B cell (primary cell): Measurements from ENCODE around the gene EIF4G1. TPM values are rescaled to one million over a fixed set of nuclear protein-coding genes. Genes with fewer than 3 reads are reported as not detected.
"Not testable (repeated sequence)": the region's sequence is repeated elsewhere in the genome, so short reads cannot be mapped to it uniquely, and the experiment has no call there.

Source experiments
- ATAC-seq: fragments of 200-7000 bp; cut with Tn5 transposase; one replicate; pipeline ENCODE4 v1.10.0; 2021; ENCODE audit warnings: low read depth, mild to moderate bottlenecking, moderate number of reproducible peaks, moderate library complexity
- CTCF ChIA-PET: fragments of 350-600 bp; sonication (Branson Sonifier 250); formaldehyde crosslinking; loops from one replicate; lab custom pipeline; 2021; ENCODE audit warnings: antibody characterized with exemption, inconsistent platforms; lab: Charles Lee
- POLR2A ChIA-PET: fragments of 350-600 bp; sonication (Branson Sonifier 250); formaldehyde crosslinking; loops from one replicate; lab custom pipeline; 2021; ENCODE audit warnings: antibody characterized with exemption; lab: Charles Lee
- DNase-seq: peaks from one replicate; pipeline ENCODE4 v3.0.0; 2013
- H2AFZ ChIP-seq: 2 replicates; pipeline ENCODE4 v1.6.1; 2012; ENCODE audit warnings: mild to moderate bottlenecking, low read depth, low read length; ENCODE audit not compliant: insufficient read depth, poor library complexity, severe bottlenecking
- H3K27ac ChIP-seq, 2 donors: 1 replicate in 1 of 2; 2 replicates in 1 of 2; pipeline ENCODE4 v1.5.1; 2012 to 2013; ENCODE audit warnings: low read length in 2 of 2, mild to moderate bottlenecking in 2 of 2, moderate library complexity in 1 of 2
- H3K27me3 ChIP-seq, 4 experiments: fragments of 200-600 bp in 1 of 4; sonication (generic) in 1 of 4; replicated peaks in 1 of 4; 1 replicate in 2 of 4; 2 replicates in 2 of 4; pipeline versions ENCODE4 v1.6.1 to v1.7.0; 2013 to 2016; ENCODE audit warnings: low read length in 3 of 4, mild to moderate bottlenecking in 2 of 4, mixed read lengths in 1 of 4, moderate library complexity in 1 of 4; ENCODE audit not compliant: insufficient read depth in 4 of 4, control insufficient read depth in 3 of 4; ENCODE audit errors: control extremely low read depth in 1 of 4
- H3K36me3 ChIP-seq, 2 experiments: replicated peaks in 1 of 2; 1 replicate in 1 of 2; 2 replicates in 1 of 2; pipeline versions ENCODE4 v1.6.1 to v1.7.1; 2013; ENCODE audit warnings: low read length in 1 of 2; ENCODE audit not compliant: insufficient read depth in 2 of 2, control insufficient read depth in 1 of 2; ENCODE audit errors: control extremely low read depth in 1 of 2, extremely low read depth in 1 of 2
- H3K4me1 ChIP-seq, 2 donors: fragments of 200-600 bp in 1 of 2; sonication (generic) in 1 of 2; 1 replicate in 1 of 2; 2 replicates in 1 of 2; pipeline versions ENCODE4 v1.5.1 to v1.6.1; 2013 to 2017; ENCODE audit warnings: low read length in 2 of 2; ENCODE audit not compliant: control insufficient read depth in 2 of 2, insufficient read depth in 2 of 2
- H3K4me2 ChIP-seq: replicated peaks from 2 replicates; pipeline ENCODE3; 2012; ENCODE audit warnings: mild to moderate bottlenecking, low read depth, low read length; ENCODE audit not compliant: poor library complexity, severe bottlenecking
- H3K4me3 ChIP-seq, 5 experiments: fragments of 200-600 bp in 1 of 5; sonication (generic) in 1 of 5; 1 replicate in 3 of 5; 2 replicates in 2 of 5; pipeline versions ENCODE4 v1.5.1 to v1.7.0; 2011 to 2016; ENCODE audit warnings: low read length in 4 of 5, mild to moderate bottlenecking in 4 of 5, low read depth in 2 of 5, control low read depth in 1 of 5, moderate library complexity in 1 of 5; ENCODE audit not compliant: insufficient read depth in 1 of 5; ENCODE audit errors: control extremely low read depth in 1 of 5, extremely low read depth in 1 of 5
- H3K79me2 ChIP-seq: fragments of 200-600 bp; sonication (generic); one replicate; pipeline ENCODE4 v1.6.0; 2016; ENCODE audit warnings: low read length; ENCODE audit not compliant: control insufficient read depth, insufficient read depth
- H3K9ac ChIP-seq: fragments of 200-600 bp; sonication (generic); 2 replicates; pipeline ENCODE4 v1.6.1; 2017; ENCODE audit warnings: mild to moderate bottlenecking, low read length, moderate library complexity
- H3K9me3 ChIP-seq, 3 donors: one replicate each; pipeline versions ENCODE4 v1.6.1 to v1.7.1; 2013; ENCODE audit warnings: low read length in 2 of 3; ENCODE audit not compliant: control insufficient read depth in 2 of 3, insufficient read depth in 1 of 3; ENCODE audit errors: control extremely low read depth in 1 of 3
- H4K20me1 ChIP-seq: 2 replicates; pipeline ENCODE4 v1.6.0; 2012; ENCODE audit warnings: mild to moderate bottlenecking, low read length; ENCODE audit not compliant: insufficient read depth, control insufficient read depth, poor library complexity, severe bottlenecking
- H3K27ac Mint-ChIP-seq: one replicate; pipeline ENCODE4 v1.8.0; 2021; ENCODE audit warnings: mixed read lengths
- H3K27me3 Mint-ChIP-seq: one replicate; pipeline ENCODE4 v1.8.0; 2021; ENCODE audit warnings: mixed read lengths
- H3K4me1 Mint-ChIP-seq: one replicate; pipeline ENCODE4 v1.8.0; 2021; ENCODE audit warnings: mixed read lengths
- H3K4me3 Mint-ChIP-seq: one replicate; pipeline ENCODE4 v1.8.0; 2021; ENCODE audit warnings: mixed read lengths
- H3K9me3 Mint-ChIP-seq: one replicate; pipeline ENCODE4 v1.8.0; 2022; ENCODE audit warnings: mixed read lengths; ENCODE audit not compliant: insufficient read depth
- EZH2 ChIP-seq: IDR thresholded peaks from 2 replicates; pipeline ENCODE4 v1.6.1; 2012; ENCODE audit warnings: borderline replicate concordance, low read depth, mild to moderate bottlenecking, moderate library complexity, low read length; ENCODE audit not compliant: insufficient read depth, poor library complexity, severe bottlenecking
- WGBS: methylation state at CpG from one replicate; pipeline ENCODE4 v1.1.5; 2013; ENCODE audit warnings: missing lambda C conversion rate; ENCODE audit not compliant: insufficient coverage; 5-methylcytosine and 5-hydroxymethylcytosine counted together
- intact Hi-C: fragments of 100-400 bp; cut with micrococcal nuclease; formaldehyde crosslinking; loops from one replicate; pipeline ENCODE4 v1.10.0; 2022
- polyA plus RNA-seq: library from polyadenylated mRNA; depleted of rRNA; stranded (reverse); fragments of >200 nt; gene quantifications from 2 replicates; pipeline ENCODE4 v1.2.3, GENCODE V29; 2012
- total RNA-seq, 2 donors: library from RNA; stranded (reverse); fragments of 120-200 nt in 1 of 2; gene quantifications; 1 replicate in 1 of 2; 2 replicates in 1 of 2; pipeline versions ENCODE4 v1.2.3 to v1.2.4, GENCODE V29; 2013 to 2022
- TF ChIP-seq, protein P1 (sequence below): fragments of 200-600 bp; IDR thresholded peaks from one replicate; pipeline ENCODE4 v1.8.0; 2022; ENCODE audit warnings: antibody characterized with exemption, mild to moderate bottlenecking

The EIF4G1 gene
- total and polyA plus RNA-seq, 2 donors (not counting 1 experiment from before 2014, with no cell fraction given), result 65.8 to 160 TPM

DNA sequence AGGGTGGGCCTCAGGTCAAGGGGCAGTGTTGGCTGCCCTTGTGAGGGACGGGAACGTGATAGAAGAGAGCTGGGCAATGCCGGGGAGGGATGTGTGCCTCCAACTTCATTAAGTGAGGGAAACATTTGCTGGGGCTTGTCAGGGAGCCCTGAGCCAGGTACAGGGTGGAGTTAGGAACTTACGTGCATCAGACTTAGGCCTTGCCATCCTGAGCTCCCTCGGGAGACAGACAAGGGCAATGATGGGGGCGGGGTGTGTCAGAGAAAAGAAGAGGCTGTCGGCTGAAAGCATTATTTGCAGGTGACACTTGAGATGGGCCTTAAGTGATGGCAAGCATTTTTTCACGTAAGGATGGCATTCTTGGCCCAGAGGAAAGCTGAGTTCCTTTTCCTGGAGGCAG, 24.6 kb downstream of the EIF4G1 start:
- peaks cover 19% of the 10 kb centered on the region for H3K79me2 ChIP-seq
- 91% methylated on average over 8 of the region's 8 CpGs for WGBS
- H2AFZ ChIP-seq, result no peak overlapping the region
- H3K27me3 Mint-ChIP-seq, result no peaks in the 10 kb centered on the region
- no peaks in the 10 kb centered on the region for H3K9me3 Mint-ChIP-seq
- H3K4me3 Mint-ChIP-seq, result peak overlapping the region; percentile 39
- ChIA-PET CTCF (no interaction called here), POLR2A (no interaction called here)
- H3K27ac Mint-ChIP-seq, result no peak overlapping the region
- no peak for ATAC-seq
- intact Hi-C loops, result no loop called here
- no peaks in the 10 kb centered on the region for H4K20me1 ChIP-seq
- no peaks in the 10 kb centered on the region for H3K9me3 ChIP-seq
- H3K4me1 ChIP-seq, result peaks cover 14 to 25% of the 10 kb centered on the region in 2 donors
- H3K27me3 ChIP-seq, result peaks cover 0 to 3% (median 0%) of the 10 kb centered on the region in 4 experiments
- TF ChIP-seq, protein P1, sequence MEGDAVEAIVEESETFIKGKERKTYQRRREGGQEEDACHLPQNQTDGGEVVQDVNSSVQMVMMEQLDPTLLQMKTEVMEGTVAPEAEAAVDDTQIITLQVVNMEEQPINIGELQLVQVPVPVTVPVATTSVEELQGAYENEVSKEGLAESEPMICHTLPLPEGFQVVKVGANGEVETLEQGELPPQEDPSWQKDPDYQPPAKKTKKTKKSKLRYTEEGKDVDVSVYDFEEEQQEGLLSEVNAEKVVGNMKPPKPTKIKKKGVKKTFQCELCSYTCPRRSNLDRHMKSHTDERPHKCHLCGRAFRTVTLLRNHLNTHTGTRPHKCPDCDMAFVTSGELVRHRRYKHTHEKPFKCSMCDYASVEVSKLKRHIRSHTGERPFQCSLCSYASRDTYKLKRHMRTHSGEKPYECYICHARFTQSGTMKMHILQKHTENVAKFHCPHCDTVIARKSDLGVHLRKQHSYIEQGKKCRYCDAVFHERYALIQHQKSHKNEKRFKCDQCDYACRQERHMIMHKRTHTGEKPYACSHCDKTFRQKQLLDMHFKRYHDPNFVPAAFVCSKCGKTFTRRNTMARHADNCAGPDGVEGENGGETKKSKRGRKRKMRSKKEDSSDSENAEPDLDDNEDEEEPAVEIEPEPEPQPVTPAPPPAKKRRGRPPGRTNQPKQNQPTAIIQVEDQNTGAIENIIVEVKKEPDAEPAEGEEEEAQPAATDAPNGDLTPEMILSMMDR, result no peak
- no peak for TF ChIP-seq EZH2
- no peak overlapping the region for H3K27ac ChIP-seq
- peaks cover 0 to 11% of the 10 kb centered on the region in 2 experiments for H3K36me3 ChIP-seq
- no peak for DNase-seq
- H3K9ac ChIP-seq, result no peak overlapping the region
- H3K4me1 Mint-ChIP-seq, result peaks cover 29% of the 10 kb centered on the region
- no peak overlapping the region for H3K4me3 ChIP-seq
- H3K4me2 ChIP-seq, result peak overlapping the region; percentile 36

DNA sequence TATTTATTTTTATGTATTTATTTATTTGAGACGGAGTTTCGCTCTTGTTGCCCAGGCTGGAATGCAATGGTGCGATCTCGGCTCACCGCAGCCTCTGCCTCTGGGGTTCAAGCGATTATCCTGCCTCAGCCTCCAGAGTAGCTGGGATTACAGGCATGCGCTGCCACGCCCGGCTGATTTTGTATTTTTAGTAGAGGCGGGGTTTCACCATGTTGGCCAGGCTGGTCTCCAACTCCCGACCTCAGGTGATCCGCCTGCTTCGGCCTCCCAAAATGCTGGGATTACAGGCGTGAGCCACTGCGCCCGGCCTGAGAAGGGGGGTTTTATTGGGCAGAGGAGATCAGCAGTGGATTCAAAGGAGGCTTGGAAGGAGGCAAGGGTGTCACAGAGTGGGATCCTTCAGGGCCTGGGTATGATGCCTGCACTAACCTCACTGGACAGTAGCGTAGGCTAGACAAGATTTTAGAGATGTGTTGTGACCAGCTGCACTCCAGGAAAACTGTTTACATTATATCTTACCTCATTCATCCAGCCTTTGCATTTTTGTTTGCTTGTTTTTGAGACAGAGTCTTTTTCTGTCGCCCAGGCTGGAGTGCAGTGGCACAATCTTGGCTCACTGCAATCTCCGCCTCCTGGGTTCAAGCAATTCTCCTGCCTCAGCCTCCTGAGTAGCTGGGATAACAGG, 25.2 kb downstream of the EIF4G1 start:
- H3K4me3 Mint-ChIP-seq, H3K27ac ChIP-seq, H3K9me3 Mint-ChIP-seq, ATAC-seq, H3K27me3 Mint-ChIP-seq, H2AFZ ChIP-seq, H4K20me1 ChIP-seq, H3K9me3 ChIP-seq, H3K4me3 ChIP-seq, intact Hi-C loops, H3K27me3 ChIP-seq, H3K9ac ChIP-seq, CTCF ChIA-PET, POLR2A ChIA-PET, DNase-seq, H3K4me2 ChIP-seq, H3K27ac Mint-ChIP-seq: not testable (repeated sequence)
- over 99% methylated on average over 16 of the region's 19 CpGs for WGBS
- H3K36me3 ChIP-seq, result peaks cover 0 to 12% of the 10 kb centered on the region in 2 experiments
- H3K79me2 ChIP-seq, result peaks cover 19% of the 10 kb centered on the region
- H3K4me1 Mint-ChIP-seq, result peaks cover 27% of the 10 kb centered on the region
- H3K4me1 ChIP-seq, result peaks cover 14 to 25% of the 10 kb centered on the region in 2 donors
